ENCODE data around the gene PPM1H.

DNA sequence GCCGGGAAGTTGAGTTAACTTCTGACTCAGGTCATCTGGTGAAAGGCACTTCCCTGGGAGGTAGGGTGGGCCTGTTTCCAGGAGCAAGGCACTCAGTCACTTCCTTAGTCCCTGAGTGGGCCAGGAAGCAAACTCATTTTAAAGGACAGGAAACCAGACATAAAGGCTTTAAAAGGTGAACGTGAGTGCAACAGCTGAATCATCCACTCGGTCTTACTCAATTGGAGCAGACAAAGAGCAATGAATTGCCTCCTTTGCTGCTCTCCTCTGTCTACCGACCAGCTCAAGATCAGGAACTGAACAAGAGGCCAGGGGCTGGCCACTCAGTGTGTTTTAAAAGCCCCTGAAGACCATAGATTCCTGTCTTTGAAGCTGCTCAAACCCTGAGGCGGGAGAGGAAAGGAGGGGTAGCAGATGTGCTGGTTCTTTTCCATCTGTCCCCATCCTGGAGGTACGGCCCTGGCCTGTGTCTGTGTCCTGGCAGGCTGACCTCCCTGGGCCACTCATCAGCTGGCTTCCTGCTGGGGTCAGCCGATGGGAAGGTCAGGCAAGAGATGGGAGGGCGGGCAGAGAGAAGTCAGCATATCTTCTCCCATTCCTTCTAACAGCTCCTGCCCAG is 148.9 kb downstream of the PPM1H start:
- TF ChIP-seq, protein P1, sequence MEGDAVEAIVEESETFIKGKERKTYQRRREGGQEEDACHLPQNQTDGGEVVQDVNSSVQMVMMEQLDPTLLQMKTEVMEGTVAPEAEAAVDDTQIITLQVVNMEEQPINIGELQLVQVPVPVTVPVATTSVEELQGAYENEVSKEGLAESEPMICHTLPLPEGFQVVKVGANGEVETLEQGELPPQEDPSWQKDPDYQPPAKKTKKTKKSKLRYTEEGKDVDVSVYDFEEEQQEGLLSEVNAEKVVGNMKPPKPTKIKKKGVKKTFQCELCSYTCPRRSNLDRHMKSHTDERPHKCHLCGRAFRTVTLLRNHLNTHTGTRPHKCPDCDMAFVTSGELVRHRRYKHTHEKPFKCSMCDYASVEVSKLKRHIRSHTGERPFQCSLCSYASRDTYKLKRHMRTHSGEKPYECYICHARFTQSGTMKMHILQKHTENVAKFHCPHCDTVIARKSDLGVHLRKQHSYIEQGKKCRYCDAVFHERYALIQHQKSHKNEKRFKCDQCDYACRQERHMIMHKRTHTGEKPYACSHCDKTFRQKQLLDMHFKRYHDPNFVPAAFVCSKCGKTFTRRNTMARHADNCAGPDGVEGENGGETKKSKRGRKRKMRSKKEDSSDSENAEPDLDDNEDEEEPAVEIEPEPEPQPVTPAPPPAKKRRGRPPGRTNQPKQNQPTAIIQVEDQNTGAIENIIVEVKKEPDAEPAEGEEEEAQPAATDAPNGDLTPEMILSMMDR (IDR thresholded peaks at IDR 0.05): no peak
- no peak for TF ChIP-seq POLR2A (IDR thresholded peaks at IDR 0.05)

Measured in adrenal gland (tissue), 5 donors.